Raji (cell line): ENCODE measurements around the gene CRHR2.

Experiments used
- POLR2A ChIP-seq: IDR thresholded peaks from 2 replicates; pipeline ENCODE4 v1.6.1; 2011; ENCODE audit warnings: low read depth, low read length, control low read depth; ENCODE audit not compliant: insufficient read depth

CRHR2 gene

DNA sequence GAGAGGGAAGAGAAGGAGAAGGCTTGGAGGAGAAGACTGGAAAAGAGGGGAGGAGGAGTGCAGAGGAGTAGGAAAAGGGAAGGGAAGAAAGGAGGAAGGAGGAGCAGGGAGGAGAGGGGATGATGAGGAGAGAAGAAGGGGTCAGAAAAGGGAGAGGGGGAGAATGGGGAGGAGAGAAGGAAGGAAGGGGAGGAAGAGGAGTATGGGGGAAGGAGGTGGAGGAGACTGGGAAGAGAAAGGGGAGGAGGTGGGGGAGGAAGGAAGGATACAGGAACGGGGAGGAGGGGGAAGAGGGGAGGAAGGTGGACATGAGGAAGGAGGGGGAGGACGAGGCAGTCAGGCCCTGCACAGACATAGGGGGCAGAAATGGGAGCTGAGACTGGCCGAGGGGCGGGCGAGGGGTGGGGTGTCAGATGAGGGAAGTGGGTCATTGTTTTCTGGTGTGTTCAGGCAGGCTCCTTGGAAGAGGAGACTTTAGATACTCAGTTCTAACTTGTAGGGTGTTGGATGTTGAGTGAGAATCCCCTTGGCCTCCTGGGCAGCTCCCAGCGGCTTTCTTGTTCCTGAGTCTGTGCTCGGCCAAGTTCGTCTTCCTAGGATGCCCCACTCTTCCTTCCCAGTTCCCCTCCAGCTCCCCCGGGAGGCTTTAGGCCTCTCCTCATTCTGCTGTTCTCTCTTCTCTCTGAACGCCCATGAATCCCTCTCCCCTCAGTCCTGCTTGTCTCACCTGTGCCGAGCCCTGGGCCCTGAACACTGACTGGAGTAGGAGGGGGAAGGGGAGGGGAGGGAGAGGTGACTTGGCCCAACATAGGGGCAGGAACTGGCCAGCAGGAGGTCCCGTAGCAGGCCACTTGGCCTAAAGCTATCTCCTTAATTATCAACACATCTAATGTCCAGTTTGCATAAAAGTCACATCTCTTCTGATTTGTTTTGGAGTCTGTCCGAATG lies 12.8 kb upstream of the CRHR2 start:
- TF ChIP-seq POLR2A, result no peak

DNA sequence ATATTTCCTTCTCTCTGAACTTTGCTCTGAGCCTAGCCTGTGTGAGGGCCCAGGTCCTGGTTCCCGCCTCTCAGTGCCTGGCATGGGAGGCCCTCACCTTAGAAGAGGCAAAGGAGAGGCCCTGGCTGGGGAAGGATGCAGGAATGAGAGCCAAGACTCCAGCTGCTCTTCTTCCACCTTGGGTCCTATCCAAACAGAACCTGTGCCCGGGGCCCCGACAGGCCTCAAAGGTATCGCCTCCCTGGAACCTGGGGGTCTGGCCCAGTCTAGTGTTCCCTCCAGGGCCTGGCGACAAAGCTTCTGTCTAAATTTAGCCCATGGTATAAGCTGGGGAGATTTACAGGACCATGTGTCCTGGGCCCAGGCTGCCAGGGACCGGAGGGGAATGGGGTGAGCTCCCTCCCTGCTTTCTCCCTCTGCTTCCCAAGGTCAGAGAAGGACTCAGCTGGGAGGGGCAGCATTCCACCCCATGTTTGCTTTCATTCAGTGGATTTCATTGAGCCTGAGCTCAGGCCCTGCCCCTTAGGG lies 12.0 kb upstream of the CRHR2 start:
- TF ChIP-seq POLR2A, result no peak

DNA sequence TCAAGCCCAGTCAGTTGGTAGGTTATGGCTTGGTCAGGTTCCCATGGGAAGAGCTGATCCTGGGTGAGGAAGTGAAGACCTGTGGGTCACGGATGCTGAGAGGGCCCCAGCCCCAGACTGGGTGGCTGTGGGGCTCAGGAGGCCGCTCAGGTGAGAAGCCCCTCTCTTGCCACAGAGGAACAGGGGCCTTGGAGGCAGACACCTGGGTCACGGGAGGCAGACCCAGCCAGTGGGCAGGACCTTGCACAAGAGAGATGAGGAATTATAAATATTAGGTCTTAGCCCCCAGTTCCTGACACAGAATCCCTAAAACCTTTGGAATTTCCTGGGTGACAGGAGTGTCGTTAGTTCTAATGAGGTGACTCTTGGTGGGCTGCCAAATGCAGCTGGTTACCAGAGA lies 10.6 kb upstream of the CRHR2 start:
- TF ChIP-seq POLR2A, result no peak

DNA sequence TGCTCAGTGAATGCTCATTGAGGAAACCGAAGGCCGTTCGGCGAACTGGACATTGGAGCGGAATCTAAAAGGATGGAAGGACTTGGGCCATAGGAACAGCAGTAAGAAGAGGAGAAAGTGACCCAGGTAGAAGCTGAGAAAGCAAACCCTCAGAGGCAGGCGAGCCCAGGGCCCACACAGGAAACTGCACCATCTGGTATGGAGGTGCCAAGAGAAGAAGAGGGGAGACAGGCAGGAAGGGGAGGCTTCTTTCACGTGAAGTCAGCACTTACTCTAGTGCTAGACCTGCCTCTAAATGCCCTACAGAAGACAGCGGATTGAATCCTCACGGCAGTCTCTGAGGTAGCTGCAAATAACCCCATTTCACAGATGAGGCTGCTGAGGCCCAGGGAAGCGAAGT lies 10.2 kb upstream of the CRHR2 start:
- TF ChIP-seq POLR2A, result no peak

DNA sequence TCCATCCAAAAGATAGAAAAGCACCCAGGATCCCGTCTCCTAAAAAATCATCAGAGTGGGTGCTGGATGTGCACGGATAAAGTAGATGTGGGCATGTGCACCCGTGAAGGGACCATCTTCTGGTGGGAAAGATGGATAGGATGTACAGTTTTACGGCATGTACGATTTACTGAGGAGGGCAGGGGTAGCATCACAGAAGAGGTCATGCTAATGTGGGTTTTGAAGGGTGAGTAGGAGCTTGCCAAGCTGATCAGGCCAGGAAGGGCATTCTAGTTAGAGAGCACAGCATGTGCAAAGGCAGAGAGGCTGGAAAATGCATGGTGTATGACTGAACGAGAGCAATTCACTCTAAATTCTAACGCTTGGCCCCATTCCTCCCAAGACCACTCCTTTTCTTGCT lies 7.8 kb upstream of the CRHR2 start:
- no peak for TF ChIP-seq POLR2A

DNA sequence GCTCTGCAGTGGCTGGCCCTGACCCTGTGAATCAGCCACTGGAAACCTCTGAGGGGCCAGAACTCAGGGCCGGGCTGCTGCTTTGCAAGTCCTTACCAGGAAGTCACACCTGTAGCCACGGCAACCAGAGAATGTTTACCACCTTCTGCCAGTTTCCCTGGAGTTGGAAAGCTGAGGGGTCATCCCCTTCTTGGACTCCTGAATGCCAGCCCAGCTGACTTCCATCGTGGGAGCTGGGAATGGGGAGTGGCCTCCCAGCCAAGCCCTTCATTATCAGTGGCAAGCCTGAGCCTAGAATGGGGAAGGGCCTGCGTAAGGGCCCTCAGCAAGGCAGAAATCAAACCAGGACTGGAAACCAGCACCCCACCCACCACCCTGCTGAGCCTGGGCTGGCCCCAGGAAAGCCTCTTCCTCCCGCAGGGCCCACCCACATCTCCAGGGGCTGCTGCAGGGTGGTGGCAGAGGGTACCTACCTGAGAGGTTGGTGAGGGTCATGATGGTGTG lies 6.5 kb upstream of the CRHR2 start:
- TF ChIP-seq POLR2A, result no peak

DNA sequence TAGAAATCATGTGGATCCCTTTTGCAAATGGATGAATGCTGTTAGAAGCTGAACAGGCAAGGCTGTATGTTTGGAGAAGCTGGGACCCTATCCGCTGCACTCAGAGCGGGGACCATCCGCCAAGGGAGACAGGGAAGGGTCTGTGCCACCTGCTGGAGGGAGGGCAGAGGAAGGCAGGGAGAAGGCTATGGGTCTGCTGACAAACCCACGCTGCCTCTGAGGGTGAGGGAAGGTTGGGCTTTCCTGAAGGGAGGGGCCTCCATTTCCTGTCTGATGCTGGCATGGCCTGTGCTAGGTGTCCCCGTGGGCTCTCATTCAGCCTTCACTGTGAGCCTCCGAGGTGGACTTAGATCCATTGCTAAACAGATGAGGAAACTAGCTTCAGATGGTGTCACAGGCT lies 5.3 kb upstream of the CRHR2 start:
- TF ChIP-seq POLR2A, result no peak

DNA sequence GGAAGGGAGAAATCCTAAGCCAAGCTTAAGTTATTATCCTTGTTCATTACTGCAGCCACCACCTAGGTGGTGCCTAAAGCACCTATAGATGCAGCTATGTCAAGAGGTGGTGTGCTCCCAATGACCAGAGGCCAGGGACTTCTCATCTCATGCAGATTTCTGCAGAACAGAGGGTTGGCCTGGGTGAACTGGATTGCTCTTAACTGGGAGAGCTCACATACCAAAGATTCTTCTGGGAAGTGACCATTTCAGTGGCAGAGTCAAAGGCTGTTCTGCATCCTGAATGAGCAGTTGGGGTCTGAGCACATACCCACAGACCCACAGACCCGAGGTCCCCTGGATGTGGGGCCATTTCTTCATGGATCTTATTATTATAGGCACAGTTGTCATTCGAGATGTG lies 2.1 kb upstream of the CRHR2 start:
- no peak for TF ChIP-seq POLR2A

DNA sequence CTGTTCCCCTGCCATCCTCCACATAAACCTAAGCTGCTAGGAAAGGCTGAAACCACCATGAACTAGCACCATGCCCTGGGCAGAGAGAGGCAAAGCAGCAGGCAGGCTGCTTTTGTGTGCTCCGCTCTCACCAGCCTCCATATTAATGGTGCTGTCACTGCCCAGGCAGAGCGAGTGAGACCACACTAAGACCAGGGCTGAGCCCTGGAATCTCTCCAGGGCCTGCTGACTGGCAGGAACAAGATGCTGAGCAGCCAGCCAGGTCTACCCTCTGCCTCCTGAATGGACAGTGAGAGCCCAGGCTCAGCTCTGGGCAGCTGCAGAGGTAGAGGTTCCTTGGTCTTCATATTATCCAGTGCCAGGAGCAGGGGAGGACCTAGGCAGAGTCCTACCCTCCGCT lies 1.6 kb upstream of the CRHR2 start:
- no peak for TF ChIP-seq POLR2A

DNA sequence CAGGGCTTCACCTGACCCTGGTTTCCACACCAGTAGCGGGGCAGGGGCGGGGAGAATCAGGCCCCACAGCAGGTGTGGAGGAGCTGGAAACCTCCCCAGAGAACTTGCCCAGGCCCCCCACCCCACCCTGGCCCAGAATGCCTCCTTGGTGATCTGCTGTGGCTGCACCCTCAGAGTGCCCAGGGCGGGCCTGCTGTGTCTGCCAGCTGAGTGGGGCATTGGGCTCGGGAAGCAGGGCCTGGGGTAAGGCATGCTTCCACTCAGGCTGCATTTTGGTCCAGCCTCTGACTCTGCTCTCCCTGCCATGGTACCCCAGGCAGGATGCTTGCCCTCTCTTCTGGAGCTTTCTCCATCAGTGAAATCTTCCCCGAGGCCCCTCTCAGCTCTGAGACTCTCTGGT lies 1.1 kb upstream of the CRHR2 start:
- TF ChIP-seq POLR2A, result no peak

DNA sequence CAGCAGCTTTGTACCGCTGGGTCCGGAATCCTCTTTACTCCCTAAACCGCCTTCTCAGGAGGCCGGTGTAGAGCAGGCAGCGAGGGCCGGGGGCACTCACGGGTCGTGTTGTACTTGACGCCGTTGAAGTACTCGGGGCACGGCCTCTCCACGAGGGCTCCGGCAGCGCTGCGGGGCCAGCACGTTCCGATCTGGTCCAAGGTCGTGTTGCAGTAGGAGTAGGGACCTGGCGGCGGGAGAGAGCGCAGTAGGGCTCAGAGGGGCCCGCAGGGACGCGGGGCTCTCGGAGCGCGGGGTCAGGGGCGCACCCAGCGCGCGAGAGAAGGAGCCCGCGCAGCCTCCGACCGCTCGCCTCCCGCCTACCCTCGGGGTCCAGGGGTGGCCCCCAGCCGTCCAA lies 443 bp downstream of the CRHR2 start:
- no peak for TF ChIP-seq POLR2A

DNA sequence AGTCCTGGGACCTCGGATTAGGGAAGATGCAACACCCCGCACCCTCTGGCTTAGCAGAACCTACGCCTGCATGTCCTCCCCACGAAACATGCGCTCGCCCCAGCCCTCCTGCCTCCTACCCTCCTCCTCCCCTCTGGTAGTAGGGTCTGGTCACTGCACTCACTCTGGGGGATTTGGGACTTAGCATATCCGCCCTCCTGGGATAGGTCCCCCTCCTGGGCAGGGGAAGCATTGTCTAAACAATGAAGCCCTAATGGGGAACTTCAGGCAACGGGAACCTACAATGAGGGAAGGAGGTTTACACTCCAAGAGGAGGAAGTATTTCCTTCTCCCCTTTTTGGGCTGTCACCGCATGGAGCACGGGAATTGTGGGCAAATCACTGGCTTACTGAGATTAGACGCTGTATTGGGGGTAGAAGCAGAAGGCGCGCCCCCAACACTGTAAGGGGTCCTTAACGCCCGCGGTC lies 892 bp downstream of the CRHR2 start:
- no peak for TF ChIP-seq POLR2A

DNA sequence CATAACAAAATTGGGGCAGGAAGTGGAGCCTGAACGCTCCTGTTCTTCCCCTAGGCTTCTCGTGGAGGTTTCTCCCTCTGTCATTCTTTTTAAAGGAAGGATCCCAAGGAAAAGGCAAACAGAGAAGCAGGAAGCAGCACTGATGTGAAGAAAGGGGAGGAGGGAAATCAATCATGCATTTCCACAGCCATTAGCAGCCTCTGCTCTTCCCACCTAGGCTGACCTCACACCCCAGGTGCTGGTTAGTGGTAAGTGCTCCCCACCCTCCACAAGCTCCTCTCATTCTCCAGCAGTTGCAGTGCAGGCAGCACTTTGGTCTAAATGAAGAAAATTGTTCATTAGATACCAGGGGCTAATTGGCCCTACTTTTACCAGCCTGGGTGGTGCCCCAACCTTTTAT lies 2.6 kb downstream of the CRHR2 start:
- TF ChIP-seq POLR2A, result no peak

DNA sequence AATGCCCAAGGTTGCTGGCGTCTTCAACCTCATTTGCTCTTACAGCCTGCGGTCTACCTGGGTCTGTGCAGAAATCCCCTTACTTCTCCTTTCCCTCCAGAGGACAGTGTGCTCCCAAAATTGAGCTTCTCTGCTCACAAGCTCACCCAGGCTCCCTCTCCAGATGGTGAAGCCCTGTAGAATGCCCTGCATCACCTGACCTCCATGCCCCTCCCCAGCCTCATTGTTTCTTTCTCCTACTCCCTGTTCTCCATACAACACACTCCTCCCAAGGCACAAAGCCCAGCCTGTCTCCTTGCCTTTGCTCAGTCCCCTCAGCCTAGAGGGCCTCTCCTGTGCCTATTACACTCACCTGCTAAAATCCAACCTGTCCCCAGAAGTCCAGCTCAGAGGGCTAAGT lies 3.5 kb downstream of the CRHR2 start:
- TF ChIP-seq POLR2A, result no peak

DNA sequence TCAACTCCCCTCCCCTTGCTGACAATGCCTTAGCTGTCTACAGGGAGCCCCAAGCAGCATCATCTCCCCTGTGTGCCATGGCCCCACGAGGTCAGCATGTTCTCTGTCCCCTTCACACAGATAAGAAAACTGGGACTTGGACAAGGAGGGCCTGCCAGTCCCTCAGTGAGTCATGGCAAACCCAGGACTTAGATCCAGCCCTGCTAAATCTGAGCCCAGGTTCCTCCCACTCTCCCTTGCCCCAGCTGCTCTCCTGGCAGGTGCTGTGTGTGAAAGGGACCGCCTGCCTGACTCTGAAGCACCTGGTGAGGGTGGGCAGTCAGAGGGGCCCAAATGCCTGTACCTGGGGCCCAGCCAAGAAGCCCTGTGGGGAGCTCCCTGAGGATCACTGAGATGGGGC lies 7.4 kb downstream of the CRHR2 start:
- no peak for TF ChIP-seq POLR2A

DNA sequence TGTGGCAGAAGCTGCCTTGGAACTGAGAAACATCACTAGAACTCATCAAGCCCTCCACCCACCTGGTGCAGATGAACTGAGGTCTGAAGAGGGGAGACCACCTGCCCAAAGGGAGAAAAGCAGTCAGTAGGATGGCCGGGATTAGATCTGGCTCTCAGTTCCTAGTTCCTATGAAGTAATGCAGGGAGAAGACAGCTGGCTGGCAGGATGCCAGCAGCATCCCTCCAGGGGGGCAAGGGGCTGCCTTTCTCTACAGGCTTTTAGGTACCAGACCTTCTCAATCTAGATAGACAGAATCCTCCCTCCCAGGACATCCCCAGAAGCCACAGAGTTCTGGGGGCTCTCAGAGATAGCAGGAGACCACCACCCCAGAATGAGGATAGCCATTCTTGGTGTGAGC lies 7.8 kb downstream of the CRHR2 start:
- no peak for TF ChIP-seq POLR2A
